Measurements from ENCODE around the gene TNFRSF1B.
A peak's percentile ranks its signal among the peaks of the same experiment; 100 is the strongest.
"Not testable (repeated sequence)": the region's sequence is repeated elsewhere in the genome, so short reads cannot be mapped to it uniquely, and the experiment has no call there.

Gene TNFRSF1B

DNA sequence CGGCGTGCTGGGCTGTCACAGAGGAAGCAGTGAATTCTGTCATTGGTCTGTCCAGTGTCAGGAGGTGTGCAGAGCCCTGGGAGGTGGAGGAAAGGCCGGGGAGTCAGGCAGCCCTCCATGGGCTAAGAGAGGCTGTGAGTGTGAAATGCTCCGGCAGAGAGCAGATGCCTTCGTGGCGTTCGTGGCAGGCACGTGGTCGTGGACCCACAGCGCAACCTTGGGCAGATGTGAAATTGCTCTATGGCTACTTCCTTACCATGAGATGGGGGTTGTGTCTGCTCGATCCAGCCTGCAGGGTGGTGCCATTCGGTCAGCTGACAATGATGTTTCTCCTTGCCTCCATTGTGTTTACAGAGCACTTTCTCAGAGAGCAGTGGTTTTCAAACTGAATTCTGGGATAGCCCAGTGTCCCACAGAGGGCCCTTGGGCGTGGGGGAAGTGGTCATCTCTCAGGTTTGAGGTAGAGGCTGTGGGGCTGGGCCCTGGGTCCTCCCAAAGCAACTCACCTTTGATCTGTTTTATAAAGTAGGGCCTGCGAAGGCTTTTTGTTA, 27.9 kb downstream of the TNFRSF1B start:
- no peak for DNase-seq

DNA sequence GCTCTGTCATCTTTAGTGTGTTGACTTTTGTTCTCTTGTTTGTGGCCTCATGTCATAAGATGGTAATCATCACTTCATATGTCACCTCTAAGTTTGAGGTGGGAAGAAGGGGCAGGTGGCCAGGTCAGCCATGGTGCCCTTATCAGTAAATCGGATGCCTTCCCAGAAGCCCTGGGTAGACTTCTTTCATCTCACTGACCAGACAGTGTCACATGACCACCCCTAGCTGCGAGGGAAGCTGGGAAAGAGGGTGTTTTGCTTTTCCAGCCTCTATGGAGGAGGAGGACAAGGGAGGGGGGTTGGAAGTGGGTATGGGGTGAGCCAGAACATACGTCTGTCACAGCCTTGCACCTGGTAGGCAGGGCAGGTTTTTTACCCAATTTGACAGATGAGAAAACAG, 28.6 kb downstream of the TNFRSF1B start:
- DNase-seq = no peak

DNA sequence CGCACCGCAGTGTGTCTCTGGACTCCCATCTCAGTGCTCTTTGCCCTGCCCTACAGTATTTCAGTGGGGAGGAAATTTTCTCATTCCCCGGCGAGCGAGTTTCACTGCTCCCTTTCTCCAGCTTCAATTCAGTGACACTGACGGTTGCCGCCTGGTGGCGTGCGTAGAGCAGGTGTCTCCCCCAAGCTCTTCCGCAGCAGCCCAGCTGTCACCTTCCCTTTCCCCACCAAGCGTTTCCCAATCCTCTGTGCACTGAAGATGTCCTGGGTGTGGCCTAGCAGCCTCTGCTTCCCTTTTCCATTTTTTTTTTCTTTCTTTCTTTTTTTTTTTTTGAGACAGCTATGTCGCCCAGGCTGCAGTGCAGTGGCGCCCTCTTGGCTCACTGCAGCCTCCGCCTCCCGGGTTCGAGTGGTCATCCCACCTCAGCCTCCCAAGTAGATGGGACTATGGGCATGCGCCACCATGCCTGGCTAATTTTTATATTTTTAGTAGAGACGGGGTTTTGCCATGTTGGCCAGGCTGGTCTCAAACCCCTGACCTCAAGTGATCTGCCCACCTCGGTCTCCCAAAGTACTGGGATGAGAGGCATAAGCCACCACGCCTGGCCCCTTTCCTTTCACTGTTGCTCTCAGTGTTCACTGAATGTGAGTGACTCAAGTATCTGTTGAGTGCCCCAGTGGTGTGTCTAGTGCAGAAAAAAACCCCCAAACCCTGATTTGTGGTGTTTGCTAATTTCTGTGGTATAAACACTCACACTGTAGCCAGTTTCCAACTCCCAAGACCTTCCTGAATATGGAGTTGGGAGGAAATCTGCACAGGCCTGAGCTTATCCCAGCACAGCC, 30.1 kb downstream of the TNFRSF1B start:
- DNase-seq = no peak

DNA sequence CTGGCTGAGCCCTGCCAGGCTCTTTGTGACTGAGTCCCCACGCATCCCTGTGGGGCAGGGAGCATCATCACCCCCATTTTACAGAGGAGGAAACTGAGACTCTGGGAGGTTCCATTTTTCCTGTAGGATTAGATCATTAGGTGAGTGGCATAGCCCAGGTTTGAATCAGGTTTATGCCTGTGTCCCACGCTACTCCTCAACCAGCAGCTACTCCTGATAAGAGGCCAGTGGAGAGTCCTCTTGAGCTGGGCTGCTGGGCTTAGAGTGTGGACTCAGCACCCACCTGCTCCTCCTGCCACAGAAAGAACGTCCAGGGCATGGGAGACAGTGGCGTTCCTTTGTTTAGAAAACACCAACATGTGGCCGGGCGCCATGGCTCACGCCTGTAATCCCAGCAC, 30.7 kb downstream of the TNFRSF1B start:
- no peak for DNase-seq

DNA sequence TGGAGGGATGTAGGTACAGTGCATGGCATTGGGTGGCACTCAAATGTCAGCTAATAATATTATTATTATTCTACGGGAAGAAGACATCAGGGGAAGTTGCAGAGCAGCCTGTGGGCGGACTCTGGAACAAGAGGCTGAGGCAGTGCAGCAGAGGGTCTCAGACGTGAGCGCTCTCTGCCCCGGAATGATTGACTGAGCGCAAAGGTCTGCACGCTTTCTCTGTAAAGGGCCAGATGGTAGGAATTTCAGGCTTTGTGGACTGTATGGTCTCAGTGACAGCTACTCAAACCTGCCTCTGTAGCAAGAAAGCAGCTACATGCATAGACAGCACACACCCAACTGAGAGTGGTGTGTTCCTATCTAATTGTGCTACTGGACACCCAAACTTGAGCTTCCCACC, 33.4 kb downstream of the TNFRSF1B start:
- DNase-seq = no peak

DNA sequence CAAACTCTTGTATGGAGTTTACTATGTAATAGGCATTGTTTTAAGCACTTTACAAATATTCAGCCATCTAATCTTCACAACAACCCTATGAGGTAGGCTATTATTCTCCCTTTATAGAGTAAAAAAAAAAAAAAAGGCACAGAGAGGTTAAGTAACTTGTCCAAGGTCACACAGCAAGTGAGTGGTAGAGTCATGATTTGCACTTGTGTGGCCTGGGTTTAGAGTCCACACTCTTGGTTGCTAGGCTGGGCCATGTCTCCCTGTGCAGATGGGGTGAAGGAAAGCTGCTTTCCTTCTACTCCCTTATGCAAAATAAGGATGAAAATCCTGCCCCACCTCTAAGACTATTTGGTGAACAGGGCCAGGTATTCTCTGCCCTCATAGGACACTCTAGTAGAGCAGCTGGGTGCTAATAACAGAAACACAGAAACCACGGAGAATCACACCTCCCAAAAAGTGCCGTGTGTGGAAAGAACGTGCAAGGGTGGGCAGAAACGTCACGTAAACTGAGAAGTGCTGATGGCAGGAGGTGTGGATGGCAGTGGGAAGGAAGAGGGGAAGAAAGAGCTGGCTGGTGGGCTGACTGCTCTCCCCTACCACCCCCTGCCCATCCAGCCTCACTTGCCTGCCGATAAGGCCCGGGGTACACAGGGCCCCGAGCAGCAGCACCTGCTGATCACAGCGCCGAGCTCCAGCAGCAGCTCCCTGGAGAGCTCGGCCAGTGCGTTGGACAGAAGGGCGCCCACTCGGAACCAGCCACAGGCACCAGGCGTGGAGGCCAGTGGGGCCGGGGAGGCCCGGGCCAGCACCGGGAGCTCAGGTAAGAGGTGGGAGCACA, 34.8 kb downstream of the TNFRSF1B start:
- DNase-seq = peak; percentile 48

DNA sequence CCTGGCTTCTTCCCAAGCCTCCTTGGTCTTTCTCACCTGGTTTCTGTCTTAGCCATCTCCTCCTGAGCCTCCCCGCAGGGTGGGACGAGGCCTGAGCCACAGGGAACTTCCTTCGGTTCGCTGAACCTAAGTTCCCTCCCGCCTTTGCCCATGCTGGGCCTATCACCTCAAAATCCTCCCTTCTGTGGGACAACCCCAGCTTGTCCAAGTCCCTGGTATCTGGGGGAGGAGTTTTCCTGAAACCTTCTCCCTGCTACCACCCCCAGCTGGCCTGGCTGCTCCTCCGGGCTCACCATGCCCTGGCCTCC, 35.4 kb downstream of the TNFRSF1B start:
- no peak for DNase-seq

DNA sequence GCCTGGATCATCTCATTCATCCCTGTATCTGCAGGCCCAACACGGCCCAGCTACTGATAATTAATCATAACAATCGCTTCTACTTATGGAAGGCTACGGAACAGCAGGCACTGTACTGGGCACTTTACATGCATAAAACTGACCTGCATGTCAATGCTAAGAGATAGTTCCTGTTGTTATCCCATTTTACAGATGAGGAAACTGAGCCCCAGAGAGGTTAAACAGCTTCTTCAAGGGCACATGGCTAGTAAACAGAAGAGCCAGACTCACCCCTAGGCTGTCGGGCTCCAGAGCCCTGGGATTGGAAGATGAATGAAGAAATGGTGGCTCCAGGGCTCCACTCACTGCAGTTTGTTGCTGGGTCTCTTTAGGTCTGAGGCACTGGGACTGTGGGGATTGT, 35.8 kb downstream of the TNFRSF1B start:
- DNase-seq = no peak

DNA sequence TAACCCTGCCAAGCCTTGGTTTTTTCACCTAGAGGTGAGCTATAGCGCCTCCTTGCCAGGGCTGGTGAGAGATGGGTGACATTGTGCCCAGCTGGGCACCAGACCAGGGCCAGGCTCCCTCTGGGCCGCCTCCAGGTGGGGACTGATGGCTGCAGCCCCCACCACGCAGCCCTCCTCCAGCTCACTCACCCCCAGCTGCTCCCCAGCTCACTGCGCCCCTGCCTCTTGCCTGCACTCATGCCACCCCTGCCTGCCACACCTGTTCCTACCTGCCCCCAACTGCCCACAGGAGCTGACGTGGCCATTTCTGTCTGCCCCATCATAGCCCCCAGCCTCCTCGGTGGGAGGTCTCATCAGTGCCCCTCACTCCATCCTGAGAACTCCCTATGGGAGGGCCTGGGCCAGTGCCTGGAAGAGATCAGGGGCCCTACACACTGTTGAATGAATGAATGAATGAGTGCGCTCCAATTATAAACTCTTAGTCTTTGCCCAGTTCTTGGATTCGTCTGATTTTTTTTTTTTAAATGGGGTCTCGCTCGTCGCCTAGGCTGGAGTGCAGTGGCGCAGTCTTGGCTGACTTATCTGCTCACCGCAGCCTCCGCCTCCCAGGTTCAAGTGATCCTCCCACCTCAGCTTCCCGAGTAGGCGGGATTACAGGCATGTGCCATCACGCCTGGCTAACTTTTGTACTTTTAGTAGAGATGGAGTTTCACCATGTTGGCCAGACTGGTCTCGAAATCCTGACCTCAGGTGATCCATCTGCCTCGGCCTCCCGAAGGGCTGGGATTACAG, 36.6 kb downstream of the TNFRSF1B start:
- DNase-seq = no peak

DNA sequence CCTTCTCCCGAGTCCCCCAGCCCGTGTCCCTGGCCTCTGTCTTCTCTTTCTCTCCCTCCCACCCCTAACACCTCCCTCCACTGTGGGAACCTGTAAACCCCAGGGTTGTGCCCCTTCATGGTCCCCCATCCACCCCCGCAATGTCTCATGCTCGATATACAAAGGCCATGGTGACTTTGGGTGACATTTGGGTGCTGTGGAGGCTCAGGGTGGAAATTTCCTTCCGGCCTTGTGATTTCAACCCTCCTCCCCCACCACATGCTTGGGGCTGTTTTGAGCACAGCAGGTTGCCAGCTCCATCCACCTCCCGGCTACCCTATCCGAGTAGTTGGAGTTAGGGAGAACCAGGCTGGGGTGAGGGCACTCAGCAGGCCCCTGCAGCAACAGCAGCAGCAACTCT, 37.3 kb downstream of the TNFRSF1B start:
- DNase-seq = peak; percentile 38

DNA sequence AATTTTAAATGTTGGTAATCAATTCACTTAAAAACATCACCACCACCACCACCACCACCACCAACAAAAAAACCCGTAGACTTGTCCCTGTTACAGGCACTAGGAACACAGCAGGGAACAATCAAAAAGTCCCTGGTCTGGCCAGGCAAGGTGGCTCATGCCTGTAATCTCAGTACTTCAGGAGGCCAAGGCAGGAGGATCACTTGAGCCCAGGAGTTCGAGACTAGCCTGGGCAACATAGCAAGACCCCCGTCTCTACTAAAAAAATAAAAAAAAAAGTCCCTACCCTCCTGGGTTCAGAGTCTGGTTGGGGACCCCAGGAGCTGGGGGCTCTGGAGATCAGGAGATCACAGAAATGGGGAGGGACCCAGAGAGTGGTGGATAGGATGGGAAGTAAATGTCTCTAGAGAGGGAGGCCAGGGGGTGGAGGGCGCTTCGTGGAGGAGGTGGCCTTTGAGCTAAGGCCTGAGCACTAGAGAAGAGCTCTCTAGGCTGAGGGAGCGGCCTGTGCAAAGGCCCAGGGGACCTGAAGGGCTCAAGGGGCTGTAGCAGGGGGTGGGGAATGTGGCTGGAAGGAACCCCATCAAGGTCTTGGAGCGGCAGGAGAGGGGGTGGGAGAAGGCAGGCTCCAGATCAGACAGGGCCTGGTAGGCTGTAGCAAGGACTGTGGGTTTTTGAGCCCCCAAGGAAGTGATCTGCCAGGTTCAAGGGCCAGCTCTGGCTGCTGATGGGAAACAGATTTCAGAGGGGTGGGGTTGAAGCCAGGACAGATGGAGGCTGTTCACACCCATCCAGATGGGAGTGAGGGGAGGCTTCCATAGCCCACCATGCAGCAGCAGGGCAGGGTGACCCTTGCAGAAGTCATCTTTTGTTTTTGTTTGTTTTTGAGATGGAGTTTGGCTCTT, 38.2 kb downstream of the TNFRSF1B start:
- DNase-seq = no peak

DNA sequence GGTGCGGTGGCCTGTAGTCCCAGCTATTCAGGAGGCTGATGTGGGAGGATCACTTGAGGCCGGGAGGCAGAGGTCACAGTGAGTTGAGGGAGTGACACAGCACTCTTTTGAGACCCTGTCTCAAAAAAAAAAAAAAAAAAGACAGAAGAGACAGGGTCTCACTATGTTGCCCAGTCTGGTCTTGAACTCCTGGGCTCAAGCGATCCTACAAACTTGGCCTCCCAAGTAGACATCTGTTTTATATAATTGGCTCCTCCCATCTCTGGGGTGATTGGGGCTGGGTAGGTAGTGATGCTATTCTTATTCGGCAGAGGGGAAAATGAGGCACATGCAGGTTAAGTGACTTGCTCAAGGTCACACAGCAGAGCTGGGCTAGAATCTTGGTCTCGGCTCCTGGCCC, 39.4 kb downstream of the TNFRSF1B start:
- no peak for DNase-seq

DNA sequence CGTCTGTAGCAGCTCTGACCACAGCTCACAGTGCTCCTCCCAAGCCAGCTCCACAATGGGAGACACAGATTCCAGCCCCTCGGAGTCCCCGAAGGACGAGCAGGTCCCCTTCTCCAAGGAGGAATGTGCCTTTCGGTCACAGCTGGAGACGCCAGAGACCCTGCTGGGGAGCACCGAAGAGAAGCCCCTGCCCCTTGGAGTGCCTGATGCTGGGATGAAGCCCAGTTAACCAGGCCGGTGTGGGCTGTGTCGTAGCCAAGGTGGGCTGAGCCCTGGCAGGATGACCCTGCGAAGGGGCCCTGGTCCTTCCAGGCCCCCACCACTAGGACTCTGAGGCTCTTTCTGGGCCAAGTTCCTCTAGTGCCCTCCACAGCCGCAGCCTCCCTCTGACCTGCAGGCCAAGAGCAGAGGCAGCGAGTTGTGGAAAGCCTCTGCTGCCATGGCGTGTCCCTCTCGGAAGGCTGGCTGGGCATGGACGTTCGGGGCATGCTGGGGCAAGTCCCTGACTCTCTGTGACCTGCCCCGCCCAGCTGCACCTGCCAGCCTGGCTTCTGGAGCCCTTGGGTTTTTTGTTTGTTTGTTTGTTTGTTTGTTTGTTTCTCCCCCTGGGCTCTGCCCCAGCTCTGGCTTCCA, 40.1 kb downstream of the TNFRSF1B start:
- DNase-seq = no peak

DNA sequence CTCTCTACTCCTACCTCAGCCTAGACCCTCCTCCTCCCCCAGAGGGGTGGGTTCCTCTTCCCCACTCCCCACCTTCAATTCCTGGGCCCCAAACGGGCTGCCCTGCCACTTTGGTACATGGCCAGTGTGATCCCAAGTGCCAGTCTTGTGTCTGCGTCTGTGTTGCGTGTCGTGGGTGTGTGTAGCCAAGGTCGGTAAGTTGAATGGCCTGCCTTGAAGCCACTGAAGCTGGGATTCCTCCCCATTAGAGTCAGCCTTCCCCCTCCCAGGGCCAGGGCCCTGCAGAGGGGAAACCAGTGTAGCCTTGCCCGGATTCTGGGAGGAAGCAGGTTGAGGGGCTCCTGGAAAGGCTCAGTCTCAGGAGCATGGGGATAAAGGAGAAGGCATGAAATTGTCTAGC, 41.5 kb downstream of the TNFRSF1B start:
- DNase-seq = no peak

DNA sequence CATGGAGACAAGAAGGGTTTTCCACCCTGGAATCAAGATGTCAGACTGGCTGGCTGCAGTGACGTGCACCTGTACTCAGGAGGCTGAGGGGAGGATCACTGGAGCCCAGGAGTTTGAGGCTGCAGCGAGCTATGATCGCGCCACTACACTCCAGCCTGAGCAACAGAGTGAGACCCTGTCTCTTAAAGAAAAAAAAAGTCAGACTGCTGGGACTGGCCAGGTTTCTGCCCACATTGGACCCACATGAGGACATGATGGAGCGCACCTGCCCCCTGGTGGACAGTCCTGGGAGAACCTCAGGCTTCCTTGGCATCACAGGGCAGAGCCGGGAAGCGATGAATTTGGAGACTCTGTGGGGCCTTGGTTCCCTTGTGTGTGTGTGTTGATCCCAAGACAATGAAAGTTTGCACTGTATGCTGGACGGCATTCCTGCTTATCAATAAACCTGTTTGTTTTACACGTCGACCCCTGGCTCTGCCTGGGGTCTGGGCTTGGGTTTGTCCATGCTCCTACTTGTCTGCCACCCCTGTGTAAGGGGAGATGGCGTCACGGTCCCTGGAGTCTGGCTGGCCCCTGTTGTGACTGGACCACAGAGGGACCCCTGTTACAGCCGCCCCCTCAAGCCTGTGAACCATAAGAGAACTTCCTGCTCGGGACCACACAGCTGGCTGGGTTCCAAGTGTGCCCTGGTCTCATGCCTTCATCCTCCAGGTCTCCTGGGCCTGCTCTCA, 42.1 kb downstream of the TNFRSF1B start:
- DNase-seq = peak; percentile 83

DNA sequence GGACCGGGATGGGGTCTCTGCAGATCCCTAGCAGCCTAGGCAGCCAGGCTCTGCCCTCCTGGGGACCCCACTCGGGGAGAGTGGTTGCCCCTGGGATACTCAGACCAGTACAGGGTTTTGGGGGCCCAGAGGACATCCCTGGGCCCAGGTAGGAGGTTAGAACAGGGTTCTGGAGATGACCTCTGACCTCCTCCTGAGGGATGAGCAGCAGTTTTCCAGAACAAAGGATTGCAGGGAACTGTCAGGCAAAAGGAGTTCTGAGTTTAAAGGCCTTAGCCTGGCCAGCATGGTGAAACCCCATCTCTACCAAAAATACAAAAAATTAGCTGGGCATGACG, 42.7 kb downstream of the TNFRSF1B start:
- no peak for DNase-seq

DNA sequence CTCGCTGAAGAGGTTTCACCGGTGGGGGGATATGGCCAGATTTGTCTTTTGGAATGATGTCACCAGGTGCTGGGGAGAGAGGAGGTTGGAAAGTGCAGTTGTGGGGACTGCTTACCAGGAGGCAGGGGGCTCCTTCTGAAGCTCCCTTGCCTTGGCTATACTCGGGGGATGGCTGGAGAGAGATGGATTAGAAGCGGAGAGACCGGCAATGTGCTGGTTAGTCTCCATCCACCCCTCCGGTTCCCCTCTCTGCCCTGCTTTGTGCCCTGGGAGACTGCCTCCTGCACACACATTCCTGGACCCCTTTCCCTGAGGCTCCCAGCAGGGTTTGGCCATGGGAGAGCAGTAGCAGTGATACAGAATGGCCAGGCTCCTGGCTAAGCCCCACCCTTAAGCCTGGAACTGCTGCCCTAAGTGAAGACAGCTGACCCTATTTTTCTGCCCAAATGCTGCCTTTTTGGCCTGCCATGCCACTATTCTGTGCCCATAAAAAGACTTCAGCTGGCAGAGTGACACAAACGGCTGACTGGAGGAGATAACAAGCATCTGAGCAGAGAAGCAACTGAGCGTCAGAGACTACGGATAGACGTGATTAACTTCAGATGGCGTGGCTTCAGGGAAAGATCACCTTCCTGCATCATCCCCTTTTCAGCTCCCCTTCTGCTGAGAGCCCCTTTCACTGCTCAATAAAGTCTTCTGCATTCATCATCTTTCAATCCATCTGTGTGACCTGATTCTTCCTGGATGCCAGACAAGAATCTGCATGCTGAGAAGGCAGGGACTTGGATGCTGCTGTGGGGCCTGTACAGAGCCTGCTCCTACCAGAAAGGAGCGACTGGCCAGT, 48.5 kb downstream of the TNFRSF1B start:
- no peak for DNase-seq

DNA sequence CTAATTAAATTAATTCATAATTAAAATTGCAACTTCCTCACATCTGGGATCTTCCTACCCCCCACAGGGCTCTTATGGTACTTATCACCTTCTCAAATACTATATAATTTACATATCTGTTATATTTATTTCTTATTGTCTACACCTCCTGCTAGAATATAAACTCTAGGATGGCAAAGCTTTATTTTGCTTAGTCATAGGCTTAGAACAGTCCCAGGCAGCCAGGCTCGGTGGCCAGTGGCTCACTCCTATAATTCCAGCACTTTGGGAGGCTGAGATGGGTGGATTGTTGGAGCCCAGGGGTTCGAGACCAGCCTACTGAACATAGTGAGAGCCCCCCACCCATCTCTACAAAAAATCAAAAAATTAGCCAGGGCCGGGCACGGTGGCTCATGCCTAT, 53.0 kb downstream of the TNFRSF1B start:
- DNase-seq = no peak

DNA sequence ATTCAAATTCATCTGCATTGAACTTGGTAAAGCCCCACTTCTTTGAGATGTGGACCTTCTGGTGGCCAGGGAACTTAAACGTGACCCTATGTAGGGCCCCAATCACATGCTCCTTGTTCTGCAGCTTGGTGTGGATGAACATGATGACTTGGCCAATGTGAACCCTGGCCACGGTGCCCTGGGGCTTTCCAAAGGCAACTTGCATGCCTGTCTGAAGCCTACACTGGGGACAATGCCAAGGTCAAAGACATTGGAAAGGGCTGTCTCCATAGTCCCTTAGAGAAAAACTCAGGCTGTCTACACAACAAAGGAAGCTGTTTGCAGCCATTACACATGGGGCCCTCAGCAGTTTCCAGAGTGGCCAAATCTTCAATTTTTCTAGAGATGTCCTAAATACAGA, 54.1 kb downstream of the TNFRSF1B start:
- DNase-seq = no peak

DNA sequence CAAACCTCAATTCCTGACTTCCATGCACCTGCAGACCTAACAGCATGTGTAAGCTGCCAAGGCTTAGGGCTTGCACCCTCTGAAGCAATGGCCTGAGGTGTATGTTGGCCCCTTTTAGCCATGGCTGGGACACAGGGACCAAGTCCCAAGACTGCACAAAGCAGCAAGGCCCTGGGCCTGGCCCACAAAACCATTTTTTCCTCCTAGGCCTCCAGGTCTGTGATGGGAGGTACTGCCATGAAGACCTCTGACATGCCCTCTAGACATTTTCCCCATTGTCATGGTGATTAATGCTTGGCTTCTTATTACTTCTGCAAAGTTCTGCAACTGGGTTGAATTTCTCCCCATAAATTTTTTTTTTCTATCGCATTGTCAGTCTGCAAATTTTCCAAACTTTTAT, 55.9 kb downstream of the TNFRSF1B start:
- DNase-seq = not testable (repeated sequence)

Data from CD4-positive, alpha-beta T cell treated with Interleukin-12 subunit alpha and Interleukin-12 subunit beta, for 1 hour (primary cell).